Neural cell (in vitro differentiated cells): ENCODE results near the gene LILRB4.

Experiments
- EP300 ChIP-seq: fragments of 450-650 bp; conservative IDR thresholded peaks from 2 replicates; pipeline ENCODE4 v1.6.1; 2014; ENCODE audit warnings: antibody characterized with exemption, mild to moderate bottlenecking, moderate library complexity; ENCODE audit not compliant: poor library complexity, severe bottlenecking
- EZH2 ChIP-seq: fragments of 200-600, 300-800 bp; shearing (Covaris generic), sonication (generic); IDR thresholded peaks from 2 replicates; pipeline ENCODE4 v1.6.1; 2014; ENCODE audit warnings: antibody characterized with exemption, low read length, borderline replicate concordance, mild to moderate bottlenecking; ENCODE audit not compliant: insufficient read depth, poor library complexity, severe bottlenecking
- MXI1 ChIP-seq: fragments of 450-650 bp; conservative IDR thresholded peaks from 2 replicates; pipeline ENCODE4 v1.6.1; 2014; ENCODE audit warnings: antibody characterized with exemption, mild to moderate bottlenecking; ENCODE audit not compliant: poor library complexity, severe bottlenecking
- POLR2AphosphoS5 ChIP-seq: IDR thresholded peaks from 2 replicates; pipeline ENCODE4 v1.6.1; 2012
- RAD21 ChIP-seq: fragments of 450-650 bp; conservative IDR thresholded peaks from 2 replicates; pipeline ENCODE4 v1.6.1; 2014; ENCODE audit warnings: antibody characterized with exemption, mild to moderate bottlenecking, moderate library complexity
- TF ChIP-seq, protein P1 (sequence below): fragments of 450-650 bp; IDR thresholded peaks from 2 replicates; pipeline ENCODE4 v1.5.1; 2014; ENCODE audit warnings: antibody characterized with exemption, mild to moderate bottlenecking, moderate library complexity; ENCODE audit not compliant: poor library complexity, severe bottlenecking
- TF ChIP-seq, protein P2 (sequence below): IDR thresholded peaks from 2 replicates; pipeline ENCODE4 v1.6.1; 2012; ENCODE audit warnings: borderline replicate concordance

- no peak for TF ChIP-seq EP300
- TF ChIP-seq, protein P1, sequence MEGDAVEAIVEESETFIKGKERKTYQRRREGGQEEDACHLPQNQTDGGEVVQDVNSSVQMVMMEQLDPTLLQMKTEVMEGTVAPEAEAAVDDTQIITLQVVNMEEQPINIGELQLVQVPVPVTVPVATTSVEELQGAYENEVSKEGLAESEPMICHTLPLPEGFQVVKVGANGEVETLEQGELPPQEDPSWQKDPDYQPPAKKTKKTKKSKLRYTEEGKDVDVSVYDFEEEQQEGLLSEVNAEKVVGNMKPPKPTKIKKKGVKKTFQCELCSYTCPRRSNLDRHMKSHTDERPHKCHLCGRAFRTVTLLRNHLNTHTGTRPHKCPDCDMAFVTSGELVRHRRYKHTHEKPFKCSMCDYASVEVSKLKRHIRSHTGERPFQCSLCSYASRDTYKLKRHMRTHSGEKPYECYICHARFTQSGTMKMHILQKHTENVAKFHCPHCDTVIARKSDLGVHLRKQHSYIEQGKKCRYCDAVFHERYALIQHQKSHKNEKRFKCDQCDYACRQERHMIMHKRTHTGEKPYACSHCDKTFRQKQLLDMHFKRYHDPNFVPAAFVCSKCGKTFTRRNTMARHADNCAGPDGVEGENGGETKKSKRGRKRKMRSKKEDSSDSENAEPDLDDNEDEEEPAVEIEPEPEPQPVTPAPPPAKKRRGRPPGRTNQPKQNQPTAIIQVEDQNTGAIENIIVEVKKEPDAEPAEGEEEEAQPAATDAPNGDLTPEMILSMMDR = no peak
- no peak for TF ChIP-seq POLR2AphosphoS5
- TF ChIP-seq EZH2 = no peak
- no peak for TF ChIP-seq RAD21
- no peak for TF ChIP-seq MXI1
- TF ChIP-seq, protein P2, sequence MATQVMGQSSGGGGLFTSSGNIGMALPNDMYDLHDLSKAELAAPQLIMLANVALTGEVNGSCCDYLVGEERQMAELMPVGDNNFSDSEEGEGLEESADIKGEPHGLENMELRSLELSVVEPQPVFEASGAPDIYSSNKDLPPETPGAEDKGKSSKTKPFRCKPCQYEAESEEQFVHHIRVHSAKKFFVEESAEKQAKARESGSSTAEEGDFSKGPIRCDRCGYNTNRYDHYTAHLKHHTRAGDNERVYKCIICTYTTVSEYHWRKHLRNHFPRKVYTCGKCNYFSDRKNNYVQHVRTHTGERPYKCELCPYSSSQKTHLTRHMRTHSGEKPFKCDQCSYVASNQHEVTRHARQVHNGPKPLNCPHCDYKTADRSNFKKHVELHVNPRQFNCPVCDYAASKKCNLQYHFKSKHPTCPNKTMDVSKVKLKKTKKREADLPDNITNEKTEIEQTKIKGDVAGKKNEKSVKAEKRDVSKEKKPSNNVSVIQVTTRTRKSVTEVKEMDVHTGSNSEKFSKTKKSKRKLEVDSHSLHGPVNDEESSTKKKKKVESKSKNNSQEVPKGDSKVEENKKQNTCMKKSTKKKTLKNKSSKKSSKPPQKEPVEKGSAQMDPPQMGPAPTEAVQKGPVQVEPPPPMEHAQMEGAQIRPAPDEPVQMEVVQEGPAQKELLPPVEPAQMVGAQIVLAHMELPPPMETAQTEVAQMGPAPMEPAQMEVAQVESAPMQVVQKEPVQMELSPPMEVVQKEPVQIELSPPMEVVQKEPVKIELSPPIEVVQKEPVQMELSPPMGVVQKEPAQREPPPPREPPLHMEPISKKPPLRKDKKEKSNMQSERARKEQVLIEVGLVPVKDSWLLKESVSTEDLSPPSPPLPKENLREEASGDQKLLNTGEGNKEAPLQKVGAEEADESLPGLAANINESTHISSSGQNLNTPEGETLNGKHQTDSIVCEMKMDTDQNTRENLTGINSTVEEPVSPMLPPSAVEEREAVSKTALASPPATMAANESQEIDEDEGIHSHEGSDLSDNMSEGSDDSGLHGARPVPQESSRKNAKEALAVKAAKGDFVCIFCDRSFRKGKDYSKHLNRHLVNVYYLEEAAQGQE = no peak
Observed at GRCh38 chr19:54659300-54659699, 3.5 kb upstream of the LILRB4 start.
